Measurements from ENCODE around the gene FLNB. TPM values are rescaled to one million over a fixed set of nuclear protein-coding genes. Genes with fewer than 3 reads are reported as not detected.

FLNB gene
- total and polyA plus RNA-seq, 2 of the 8 experiments (the other 6 are each of a cell fraction or from before 2014, with no cell fraction given): 72.3 to 118 TPM

GRCh38 chr3:58092521-58092920, 84.3 kb downstream of the FLNB start (continued):
- TF ChIP-seq CHD7 (IDR thresholded peaks at IDR 0.05; ENCODE audit: insufficient replicate concordance, low read length): no peak
- TF ChIP-seq SIN3A (conservative IDR thresholded peaks at IDR 0.05 in 1 of 2, IDR thresholded peaks at IDR 0.05 in 1 of 2; ENCODE audit: low read depth in 1 of 2, low read length in 2 of 2): no peak
- no peak for TF ChIP-seq MAX (IDR thresholded peaks at IDR 0.05)
- no peak for TF ChIP-seq SAP30 (IDR thresholded peaks at IDR 0.05; ENCODE audit: insufficient read depth, insufficient replicate concordance, low read length)
- TF ChIP-seq NRF1 (IDR thresholded peaks at IDR 0.05; ENCODE audit: low read depth, low read length): no peak
- TF ChIP-seq CBX8 (IDR thresholded peaks at IDR 0.05; ENCODE audit: borderline replicate concordance, low read depth, low read length): no peak
- TF ChIP-seq RNF2 (IDR thresholded peaks at IDR 0.05; ENCODE audit: borderline replicate concordance, low read depth, low read length, missing control alignments, poor library complexity, severe bottlenecking): no peak
- no peak for TF ChIP-seq CTBP2 (IDR thresholded peaks at IDR 0.05; ENCODE audit: borderline replicate concordance, insufficient read depth, insufficient read length, low read length)
- no peak for TF ChIP-seq HDAC6 (IDR thresholded peaks at IDR 0.05; ENCODE audit: low read depth, low read length)
- no peak for TF ChIP-seq TAF7 (optimal IDR thresholded peaks at IDR 0.05; ENCODE audit: borderline replicate concordance, low read depth, low read length)
